ENCODE data around the gene LRP10.

GRCh38 chr14:22887990-22888378, 16.4 kb downstream of the LRP10 start:
- no peak for TF ChIP-seq POLR2A (IDR thresholded peaks at IDR 0.05)
- no peak for TF ChIP-seq CTCF (IDR thresholded peaks at IDR 0.05)
- TF ChIP-seq POLR2AphosphoS5 (IDR thresholded peaks at IDR 0.05), result no peak
